Right lobe of liver (tissue), 4 donors: ENCODE measurements around the gene WWC2.

Source experiments
- CTCF ChIP-seq, 4 donors: fragments of 200-600 bp in 3 of 4; fragments of 450-650 bp in 1 of 4; IDR thresholded peaks; one replicate each; pipeline versions ENCODE4 v1.5.1 to v1.8.0; 2016 to 2022; ENCODE audit warnings: antibody characterized with exemption in 4 of 4, mild to moderate bottlenecking in 2 of 4
- POLR2A ChIP-seq: fragments of 450-650 bp; IDR thresholded peaks from one replicate; pipeline ENCODE4 v1.6.1; 2017; ENCODE audit warnings: antibody characterized with exemption, mild to moderate bottlenecking
- donor health status: DM: no; HTN: no; CAD: no.
- donor health status: DM: no; HTN: no; CAD: no.
- donor health status: DM: no; HTN: yes; CAD: no.

DNA sequence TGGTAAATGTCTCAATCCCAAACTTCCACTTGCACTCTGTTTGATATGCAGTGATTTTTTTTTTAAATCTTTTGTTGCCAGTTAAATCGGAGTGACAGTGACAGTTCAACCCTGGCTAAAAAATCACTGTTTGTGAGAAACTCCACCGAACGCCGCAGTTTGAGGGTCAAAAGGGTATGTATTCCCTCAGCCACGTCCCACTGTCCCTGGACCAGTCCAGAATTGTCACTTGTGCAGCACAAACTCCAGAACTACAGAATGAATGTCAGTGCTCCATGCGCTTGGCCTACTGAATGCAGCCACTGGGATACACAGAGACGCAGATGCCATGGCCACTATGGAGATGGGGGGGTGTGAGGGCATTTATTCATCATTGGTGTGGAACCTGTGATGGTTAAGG is 186.8 kb downstream of the WWC2 start:
- TF ChIP-seq CTCF (IDR thresholded peaks at IDR 0.05) (no peak), POLR2A (no peak)
